Astrocyte (in vitro differentiated cells and primary cell): ENCODE results near the gene CHD5. TPM values are rescaled to one million over a fixed set of nuclear protein-coding genes. Genes with fewer than 3 reads are reported as not detected.

Experiments used
- DNase-seq: peaks from one replicate; pipeline ENCODE4 v3.0.0-alpha.2; 2010; ENCODE audit warnings: low read depth
- FAIRE-seq: peaks from 2 replicates; lab custom pipeline; 2011; peaks lifted over from hg19 to GRCh38; lab: Jason Lieb, UNC
- H2AFZ ChIP-seq: 2 replicates; pipeline ENCODE4 v1.6.0; 2012; ENCODE audit warnings: low read depth, low read length, inconsistent platforms
- H3K27ac ChIP-seq: 2 replicates; pipeline ENCODE4 v1.5.1; 2011; ENCODE audit warnings: low read depth, low read length, inconsistent platforms
- H3K27me3 ChIP-seq: 2 replicates; pipeline ENCODE4 v1.6.0; 2011; ENCODE audit warnings: low read length, inconsistent platforms; ENCODE audit not compliant: insufficient read depth
- H3K36me3 ChIP-seq: 2 replicates; pipeline ENCODE4 v1.5.1; 2011; ENCODE audit warnings: low read length, inconsistent platforms; ENCODE audit not compliant: insufficient read depth
- H3K4me1 ChIP-seq: 2 replicates; pipeline ENCODE4 v1.5.1; 2011; ENCODE audit warnings: low read length, inconsistent platforms; ENCODE audit not compliant: insufficient read depth
- H3K4me2 ChIP-seq: 2 replicates; pipeline ENCODE4 v1.6.0; 2012; ENCODE audit warnings: low read length, inconsistent platforms
- H3K4me3 ChIP-seq: 2 replicates; pipeline ENCODE4 v1.5.1; 2011; ENCODE audit warnings: low read depth, mild to moderate bottlenecking, low read length, inconsistent platforms; ENCODE audit not compliant: insufficient read depth
- H3K79me2 ChIP-seq: 2 replicates; pipeline ENCODE4 v1.6.0; 2012; ENCODE audit warnings: mild to moderate bottlenecking, low read length, inconsistent platforms; ENCODE audit not compliant: insufficient read depth
- H3K9ac ChIP-seq: 2 replicates; pipeline ENCODE4 v1.6.0; 2012; ENCODE audit warnings: mild to moderate bottlenecking, low read length, inconsistent platforms
- H3K9me3 ChIP-seq: 2 replicates; pipeline ENCODE4 v1.5.1; 2012; ENCODE audit warnings: low read depth, mild to moderate bottlenecking, low read length, inconsistent platforms; ENCODE audit not compliant: insufficient read depth
- H4K20me1 ChIP-seq: 2 replicates; pipeline ENCODE4 v1.6.0; 2012; ENCODE audit warnings: low read length, inconsistent platforms; ENCODE audit not compliant: insufficient read depth
- H3K27ac Mint-ChIP-seq: one replicate; pipeline ENCODE4 v1.8.0; 2021; ENCODE audit warnings: mild to moderate bottlenecking, mixed read lengths; ENCODE audit not compliant: unreplicated experiment
- H3K27me3 Mint-ChIP-seq: one replicate; pipeline ENCODE4 v1.8.0; 2021; ENCODE audit warnings: low read depth, mixed read lengths; ENCODE audit not compliant: unreplicated experiment
- H3K36me3 Mint-ChIP-seq: one replicate; pipeline ENCODE4 v1.8.0; 2021; ENCODE audit warnings: low read depth, mixed read lengths; ENCODE audit not compliant: unreplicated experiment
- H3K4me1 Mint-ChIP-seq: one replicate; pipeline ENCODE4 v1.8.0; 2021; ENCODE audit warnings: low read depth, mixed read lengths; ENCODE audit not compliant: unreplicated experiment
- H3K4me3 Mint-ChIP-seq: one replicate; pipeline ENCODE4 v1.8.0; 2021; ENCODE audit warnings: mild to moderate bottlenecking, moderate library complexity, mixed read lengths; ENCODE audit not compliant: unreplicated experiment
- H3K9me3 Mint-ChIP-seq: one replicate; pipeline ENCODE4 v1.8.0; 2021; ENCODE audit warnings: mild to moderate bottlenecking, mixed read lengths; ENCODE audit not compliant: unreplicated experiment
- EZH2 ChIP-seq: IDR thresholded peaks from 2 replicates; pipeline ENCODE4 v1.6.1; 2012; ENCODE audit warnings: mild to moderate bottlenecking, low read length, inconsistent platforms; ENCODE audit not compliant: insufficient read depth
- total RNA-seq: library from RNA; stranded (reverse); gene quantifications from 2 replicates; pipeline ENCODE4 v1.2.1, GENCODE V29; 2021
- TF ChIP-seq, protein P1 (sequence below): IDR thresholded peaks from 2 replicates; pipeline ENCODE4 v1.5.1; 2011; ENCODE audit warnings: low read depth, mild to moderate bottlenecking, inconsistent platforms, low read length, moderate library complexity; ENCODE audit not compliant: insufficient read depth

CHD5 gene
- total RNA-seq, 1 donor from 2014 or later: 0.18 TPM

DNA sequence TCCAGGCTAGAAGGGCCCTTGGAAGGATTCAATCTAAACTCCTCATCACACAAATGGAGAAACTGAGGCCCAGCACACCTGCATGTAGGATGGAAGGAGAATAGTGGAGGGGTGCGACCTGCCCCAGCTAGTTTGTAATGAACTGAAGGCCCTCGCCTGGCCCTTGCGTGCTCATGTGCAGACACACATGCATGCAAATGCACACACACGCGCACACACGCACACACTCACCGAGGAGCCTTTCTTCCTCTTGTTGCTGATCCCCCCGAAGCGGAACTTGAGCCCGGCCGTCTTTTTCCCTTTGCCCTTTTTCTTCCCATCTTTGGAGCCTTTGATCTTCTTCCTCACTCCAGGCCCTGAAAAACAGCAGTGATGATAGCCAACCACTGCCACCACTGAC, 27.9 kb downstream of the CHD5 start:
- Histone ChIP-seq H3K4me3 (no peak overlapping the region), H3K27me3 (peaks cover 4% of the 10 kb centered on the region), H2AFZ (no peak overlapping the region), H3K79me2 (no peaks in the 10 kb centered on the region), H3K27ac (no peak overlapping the region), H4K20me1 (peaks cover 3% of the 10 kb centered on the region), H3K9me3 (no peaks in the 10 kb centered on the region), H3K36me3 (no peaks in the 10 kb centered on the region), H3K4me2 (no peak overlapping the region), H3K9ac (no peak overlapping the region), H3K4me1 (peaks cover 4% of the 10 kb centered on the region)
- peaks cover 3% of the 10 kb centered on the region for H3K9me3 Mint-ChIP-seq
- DNase-seq: no peak
- H3K4me3 Mint-ChIP-seq: no peak overlapping the region
- no peak for FAIRE-seq
- no peak overlapping the region for H3K27ac Mint-ChIP-seq
- H3K36me3 Mint-ChIP-seq: peaks cover 3% of the 10 kb centered on the region
- TF ChIP-seq, protein P1, sequence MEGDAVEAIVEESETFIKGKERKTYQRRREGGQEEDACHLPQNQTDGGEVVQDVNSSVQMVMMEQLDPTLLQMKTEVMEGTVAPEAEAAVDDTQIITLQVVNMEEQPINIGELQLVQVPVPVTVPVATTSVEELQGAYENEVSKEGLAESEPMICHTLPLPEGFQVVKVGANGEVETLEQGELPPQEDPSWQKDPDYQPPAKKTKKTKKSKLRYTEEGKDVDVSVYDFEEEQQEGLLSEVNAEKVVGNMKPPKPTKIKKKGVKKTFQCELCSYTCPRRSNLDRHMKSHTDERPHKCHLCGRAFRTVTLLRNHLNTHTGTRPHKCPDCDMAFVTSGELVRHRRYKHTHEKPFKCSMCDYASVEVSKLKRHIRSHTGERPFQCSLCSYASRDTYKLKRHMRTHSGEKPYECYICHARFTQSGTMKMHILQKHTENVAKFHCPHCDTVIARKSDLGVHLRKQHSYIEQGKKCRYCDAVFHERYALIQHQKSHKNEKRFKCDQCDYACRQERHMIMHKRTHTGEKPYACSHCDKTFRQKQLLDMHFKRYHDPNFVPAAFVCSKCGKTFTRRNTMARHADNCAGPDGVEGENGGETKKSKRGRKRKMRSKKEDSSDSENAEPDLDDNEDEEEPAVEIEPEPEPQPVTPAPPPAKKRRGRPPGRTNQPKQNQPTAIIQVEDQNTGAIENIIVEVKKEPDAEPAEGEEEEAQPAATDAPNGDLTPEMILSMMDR: no peak
- no peak for TF ChIP-seq EZH2
- peaks cover 4% of the 10 kb centered on the region for H3K4me1 Mint-ChIP-seq
- H3K27me3 Mint-ChIP-seq: peaks cover 34% of the 10 kb centered on the region

DNA sequence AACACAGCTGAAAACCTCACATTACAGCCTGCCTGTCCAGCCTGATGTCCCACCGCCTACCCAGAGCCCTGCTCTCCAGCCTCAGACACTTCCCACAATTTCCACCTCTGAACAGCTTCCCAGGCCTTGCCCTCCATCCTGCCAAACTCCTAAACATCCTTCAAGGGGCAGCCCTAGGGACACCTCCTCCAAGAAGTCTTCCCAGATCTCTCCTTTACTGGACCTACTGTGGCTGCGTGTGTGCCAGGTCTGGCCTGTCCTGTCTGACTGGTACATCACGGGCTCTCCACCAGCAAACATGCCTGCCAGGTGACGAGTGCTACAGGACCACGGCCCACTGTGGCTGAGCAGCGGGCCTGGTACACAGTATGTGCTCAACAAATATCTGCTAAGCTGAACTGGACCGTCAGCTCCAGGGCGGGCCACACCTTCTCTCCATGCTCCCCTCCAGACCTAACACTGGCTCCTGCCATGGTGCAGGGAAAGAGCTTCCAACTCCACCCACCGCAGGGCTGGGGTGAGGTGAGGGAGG, 28.8 kb downstream of the CHD5 start:
- no peak overlapping the region for H3K9ac ChIP-seq
- no peak for FAIRE-seq
- Mint-ChIP-seq H3K9me3 (peaks cover 3% of the 10 kb centered on the region), H3K36me3 (peaks cover 3% of the 10 kb centered on the region), H3K4me1 (no peaks in the 10 kb centered on the region), H3K27ac (no peak overlapping the region), H3K27me3 (peaks cover 41% of the 10 kb centered on the region), H3K4me3 (no peak overlapping the region)
- H3K27ac ChIP-seq: no peak overlapping the region
- no peaks in the 10 kb centered on the region for H3K36me3 ChIP-seq
- no peaks in the 10 kb centered on the region for H3K9me3 ChIP-seq
- H3K4me3 ChIP-seq: no peak overlapping the region
- no peak overlapping the region for H3K4me2 ChIP-seq
- H2AFZ ChIP-seq: no peak overlapping the region
- no peaks in the 10 kb centered on the region for H3K4me1 ChIP-seq
- TF ChIP-seq EZH2: no peak
- TF ChIP-seq, protein P1: no peak
- no peaks in the 10 kb centered on the region for H4K20me1 ChIP-seq
- peaks cover 4% of the 10 kb centered on the region for H3K27me3 ChIP-seq
- H3K79me2 ChIP-seq: no peaks in the 10 kb centered on the region
- DNase-seq: no peak
